ENCODE measurements around the gene CCDC187.

DNA sequence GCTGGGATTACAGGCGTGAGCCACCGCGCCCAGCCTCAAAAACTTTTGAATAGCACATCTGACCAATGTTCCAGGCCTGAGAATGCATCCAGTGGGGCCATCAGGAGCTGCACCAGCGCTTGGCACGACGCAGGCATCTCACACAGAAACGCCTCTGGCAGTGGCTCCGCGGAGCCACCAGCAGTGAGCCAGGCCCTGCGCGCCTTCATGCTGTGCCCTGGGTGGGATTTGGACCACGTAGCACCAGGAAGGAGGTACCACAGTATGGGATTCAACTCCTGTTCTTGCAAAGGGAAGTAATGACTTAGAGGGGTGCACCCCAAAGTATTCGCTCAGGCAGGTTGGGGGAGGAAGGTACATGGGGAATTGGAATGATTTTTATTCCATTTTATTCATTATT lies 3.0 kb downstream of the CCDC187 start:
- TF ChIP-seq ZNF274 (IDR thresholded peaks at IDR 0.05; ENCODE audit: low read depth, low read length) (no peak), YY1 (IDR thresholded peaks at IDR 0.05; ENCODE audit: insufficient read depth, insufficient read length) (no peak), SUZ12 (IDR thresholded peaks at IDR 0.05; ENCODE audit: extremely low read depth, insufficient read depth, insufficient read length) (no peak)

All from NT2/D1 (cell line).